ENCODE measurements around the gene NUCB2. TPM values are rescaled to one million over a fixed set of nuclear protein-coding genes. Genes with fewer than 3 reads are reported as not detected.
"Not testable (repeated sequence)": the region's sequence is repeated elsewhere in the genome, so short reads cannot be mapped to it uniquely, and the experiment has no call there.

The NUCB2 gene
- total and polyA plus RNA-seq, 2 donors (not counting 3 experiments of a cell fraction or from before 2014, with no cell fraction given): 41.9 to 114 TPM

DNA sequence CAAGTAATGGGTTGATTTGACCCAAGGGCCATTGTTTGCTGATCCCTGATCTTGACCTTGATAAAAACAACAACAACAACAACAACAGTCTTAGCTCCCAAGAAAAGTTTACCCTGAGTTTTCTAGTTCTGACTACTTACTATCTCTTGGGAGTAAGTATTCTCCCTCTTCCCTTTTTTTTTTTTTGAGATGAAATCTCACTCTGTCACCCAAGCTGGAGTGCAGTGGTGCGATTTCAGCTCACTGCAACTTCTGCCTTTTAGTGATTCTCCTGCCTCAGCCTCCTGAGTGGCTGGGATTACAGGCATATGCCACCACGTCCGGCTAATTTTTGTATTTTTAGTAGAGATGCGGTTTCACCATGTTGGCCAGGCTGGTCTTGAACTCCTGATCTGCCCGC, 8.0 kb upstream of the NUCB2 start:
- ChIA-PET POLR2A (interaction anchor here (0.6 kb wide), 1 partner anchor 1285 kb away, joined by 3 read pairs; no protein-coding TSS in a partner anchor), CTCF (interaction anchor here (2.4 kb wide), 1 partner anchor 9 kb away, joined by 8 read pairs; the partner anchor contains the start of gene NUCB2)
- H3K9me3 ChIP-seq (replicated peaks; ENCODE audit: control insufficient read depth, insufficient read depth, low read length); H3K36me3 ChIP-seq (ENCODE audit: control insufficient read depth in 2 of 2, extremely low read depth in 1 of 2, insufficient read depth in 2 of 2, low read length in 2 of 2); H3K4me3 ChIP-seq (replicated peaks in 1 of 3; ENCODE audit: insufficient read depth in 1 of 3, low read depth in 1 of 3, low read length in 3 of 3); H3K79me2 ChIP-seq (ENCODE audit: control insufficient read depth, insufficient read depth, low read length); H4K20me1 ChIP-seq (replicated peaks; ENCODE audit: control insufficient read depth, extremely low read depth, insufficient read depth, low read length); H2AFZ ChIP-seq (ENCODE audit: low read depth, low read length); H3K4me2 ChIP-seq (ENCODE audit: insufficient read depth, low read length); DNase-seq (ENCODE audit: low read depth, low spot score); H3K4me1 ChIP-seq (ENCODE audit: control insufficient read depth, extremely low read depth, insufficient read depth, low read length); FAIRE-seq; H3K27me3 ChIP-seq (ENCODE audit: control insufficient read depth in 2 of 2, insufficient read depth in 2 of 2, low read length in 2 of 2); dilution Hi-C loops (cut with MboI; ENCODE audit: extremely low pct_ligation_motif_present, low sequenced_read_pairs); H3K9me1 ChIP-seq (replicated peaks; ENCODE audit: control insufficient read depth, extremely low read depth, insufficient read depth, low read length); intact Hi-C loops (cut with micrococcal nuclease); H3K27ac ChIP-seq (ENCODE audit: insufficient read depth, low read depth, low read length); BruUV-seq (replicated peaks); H3K9ac ChIP-seq (replicated peaks; ENCODE audit: extremely low read depth, insufficient read depth, low read length): not testable (repeated sequence)

DNA sequence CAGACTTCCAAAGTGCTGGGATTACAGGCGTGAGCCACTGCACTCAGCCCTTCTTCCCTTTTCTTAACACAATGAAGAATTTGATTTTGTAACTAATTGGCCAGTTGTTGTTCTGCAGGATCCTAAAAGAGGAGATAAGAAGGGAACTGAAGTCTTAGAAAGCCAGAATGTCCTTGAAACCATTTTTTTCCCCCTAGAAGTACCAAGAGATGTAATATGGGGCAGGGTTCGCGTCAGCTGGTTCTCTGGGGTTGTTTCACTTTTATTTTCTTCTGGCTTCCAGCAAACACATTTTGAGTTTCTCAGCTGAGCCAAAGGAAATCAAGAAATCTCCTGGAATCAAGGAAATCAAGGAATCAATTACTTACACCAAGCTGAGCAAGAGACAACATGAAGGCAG, 7.6 kb upstream of the NUCB2 start:
- Histone ChIP-seq H3K9me1 (replicated peaks; ENCODE audit: control insufficient read depth, extremely low read depth, insufficient read depth, low read length) (no peaks in the 10 kb centered on the region), H2AFZ (ENCODE audit: low read depth, low read length) (no peak overlapping the region), H3K79me2 (ENCODE audit: control insufficient read depth, insufficient read depth, low read length) (no peaks in the 10 kb centered on the region), H3K4me3 (replicated peaks in 1 of 3; ENCODE audit: insufficient read depth in 1 of 3, low read depth in 1 of 3, low read length in 3 of 3) (no peak overlapping the region), H3K4me2 (ENCODE audit: insufficient read depth, low read length) (no peak overlapping the region), H3K9ac (replicated peaks; ENCODE audit: extremely low read depth, insufficient read depth, low read length) (no peak overlapping the region), H3K27ac (ENCODE audit: insufficient read depth, low read depth, low read length) (no peak overlapping the region), H3K9me3 (replicated peaks; ENCODE audit: control insufficient read depth, insufficient read depth, low read length) (no peaks in the 10 kb centered on the region), H3K36me3 (ENCODE audit: control insufficient read depth in 2 of 2, extremely low read depth in 1 of 2, insufficient read depth in 2 of 2, low read length in 2 of 2) (no peaks in the 10 kb centered on the region), H3K27me3 (ENCODE audit: control insufficient read depth in 2 of 2, insufficient read depth in 2 of 2, low read length in 2 of 2) (no peaks in the 10 kb centered on the region), H4K20me1 (replicated peaks; ENCODE audit: control insufficient read depth, extremely low read depth, insufficient read depth, low read length) (no peaks in the 10 kb centered on the region), H3K4me1 (ENCODE audit: control insufficient read depth, extremely low read depth, insufficient read depth, low read length) (no peaks in the 10 kb centered on the region)
- BruUV-seq (replicated peaks): no TSS peak
- dilution Hi-C loops (cut with MboI; ENCODE audit: extremely low pct_ligation_motif_present, low sequenced_read_pairs) (no loop called here), intact Hi-C loops (cut with micrococcal nuclease) (no loop called here)
- TF ChIP-seq, protein P1, sequence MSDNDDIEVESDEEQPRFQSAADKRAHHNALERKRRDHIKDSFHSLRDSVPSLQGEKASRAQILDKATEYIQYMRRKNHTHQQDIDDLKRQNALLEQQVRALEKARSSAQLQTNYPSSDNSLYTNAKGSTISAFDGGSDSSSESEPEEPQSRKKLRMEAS (IDR thresholded peaks at IDR 0.05; ENCODE audit: insufficient read depth, insufficient read length): no peak
- TF ChIP-seq, protein P2, sequence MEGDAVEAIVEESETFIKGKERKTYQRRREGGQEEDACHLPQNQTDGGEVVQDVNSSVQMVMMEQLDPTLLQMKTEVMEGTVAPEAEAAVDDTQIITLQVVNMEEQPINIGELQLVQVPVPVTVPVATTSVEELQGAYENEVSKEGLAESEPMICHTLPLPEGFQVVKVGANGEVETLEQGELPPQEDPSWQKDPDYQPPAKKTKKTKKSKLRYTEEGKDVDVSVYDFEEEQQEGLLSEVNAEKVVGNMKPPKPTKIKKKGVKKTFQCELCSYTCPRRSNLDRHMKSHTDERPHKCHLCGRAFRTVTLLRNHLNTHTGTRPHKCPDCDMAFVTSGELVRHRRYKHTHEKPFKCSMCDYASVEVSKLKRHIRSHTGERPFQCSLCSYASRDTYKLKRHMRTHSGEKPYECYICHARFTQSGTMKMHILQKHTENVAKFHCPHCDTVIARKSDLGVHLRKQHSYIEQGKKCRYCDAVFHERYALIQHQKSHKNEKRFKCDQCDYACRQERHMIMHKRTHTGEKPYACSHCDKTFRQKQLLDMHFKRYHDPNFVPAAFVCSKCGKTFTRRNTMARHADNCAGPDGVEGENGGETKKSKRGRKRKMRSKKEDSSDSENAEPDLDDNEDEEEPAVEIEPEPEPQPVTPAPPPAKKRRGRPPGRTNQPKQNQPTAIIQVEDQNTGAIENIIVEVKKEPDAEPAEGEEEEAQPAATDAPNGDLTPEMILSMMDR (IDR thresholded peaks at IDR 0.05; ENCODE audit: extremely low read depth in 1 of 2, insufficient read depth in 1 of 2, low read depth in 1 of 2, low read length in 2 of 2): no peak
- no peak for TF ChIP-seq JUN (IDR thresholded peaks at IDR 0.05; ENCODE audit: borderline replicate concordance, insufficient read depth, insufficient read length, low read depth)
- TF ChIP-seq POLR2AphosphoS5 (IDR thresholded peaks at IDR 0.05; ENCODE audit: insufficient read depth, low read depth, low read length): no peak
- no peak for TF ChIP-seq POLR2A (IDR thresholded peaks at IDR 0.05; ENCODE audit: low read depth, low read length)
- no peak for TF ChIP-seq MYC (IDR thresholded peaks at IDR 0.05; ENCODE audit: low read depth, low read length)
- TF ChIP-seq FOS (IDR thresholded peaks at IDR 0.05; ENCODE audit: borderline replicate concordance, insufficient read depth, low read length): no peak
- TF ChIP-seq GATA2 (IDR thresholded peaks at IDR 0.05; ENCODE audit: insufficient read depth, insufficient read length, low read depth, low read length): no peak
- CTCF ChIA-PET: interaction anchor here (2.4 kb wide), 1 partner anchor 8 kb away, joined by 8 read pairs; the partner anchor contains the start of gene NUCB2
- FAIRE-seq: no peak
- POLR2A ChIA-PET: interaction anchor here (0.6 kb wide), 1 partner anchor 1284 kb away, joined by 3 read pairs; no protein-coding TSS in a partner anchor
- DNase-seq (ENCODE audit: low read depth, low spot score): no peak
